ENCODE results near the gene IGSF9B. TPM values are rescaled to one million over a fixed set of nuclear protein-coding genes. Genes with fewer than 3 reads are reported as not detected.

The IGSF9B gene
- total RNA-seq, 1 experiment from 2014 or later: not detected

GRCh38 chr11:133955945-133956421, 785 bp downstream of the IGSF9B start:
- 0 out of 2 replicates have a peak, but pooled peaks cover 3% of the 10 kb centered on the region for H3K9me3 ChIP-seq (replicated peaks)
- no peak for DNase-seq (ENCODE audit: low read depth in 1 of 2, low spot score in 2 of 2)
- no peaks in the 10 kb centered on the region for H3K36me3 ChIP-seq
- H3K27me3 ChIP-seq (replicated peaks): peaks cover 9% of the 10 kb centered on the region
- H3K4me1 ChIP-seq (replicated peaks): no peaks in the 10 kb centered on the region
- H3K27ac ChIP-seq: no peak overlapping the region
- H3K4me3 ChIP-seq: no peak overlapping the region

GRCh38 chr11:133955081-133955891, 1.5 kb downstream of the IGSF9B start:
- Histone ChIP-seq H3K4me3 (no peak overlapping the region), H3K9me3 (replicated peaks) (0 out of 2 replicates have a peak, but pooled peaks cover 3% of the 10 kb centered on the region), H3K4me1 (replicated peaks) (no peaks in the 10 kb centered on the region), H3K27me3 (replicated peaks) (peaks cover 9% of the 10 kb centered on the region), H3K36me3 (no peaks in the 10 kb centered on the region), H3K27ac (no peak overlapping the region)
- no peak for DNase-seq (ENCODE audit: low read depth in 1 of 2, low spot score in 2 of 2)

- H3K36me3 ChIP-seq: no peaks in the 10 kb centered on the region
- no peak for DNase-seq (ENCODE audit: low read depth in 1 of 2, low spot score in 2 of 2)
- H3K27ac ChIP-seq: no peak overlapping the region
- H3K4me1 ChIP-seq (replicated peaks): no peaks in the 10 kb centered on the region
- H3K27me3 ChIP-seq (replicated peaks): peaks cover 9% of the 10 kb centered on the region
- H3K4me3 ChIP-seq: no peak overlapping the region
- H3K9me3 ChIP-seq (replicated peaks): 0 out of 2 replicates have a peak, but pooled peaks cover 3% of the 10 kb centered on the region
Measured at GRCh38 chr11:133953999-133954398, 2.8 kb downstream of the IGSF9B start.

GRCh38 chr11:133953547-133953946, 3.2 kb downstream of the IGSF9B start:
- DNase-seq (ENCODE audit: low read depth in 1 of 2, low spot score in 2 of 2): no peak
- no peak overlapping the region for H3K27ac ChIP-seq
- H3K9me3 ChIP-seq (replicated peaks): 0 out of 2 replicates have a peak, but pooled peaks cover 3% of the 10 kb centered on the region
- H3K27me3 ChIP-seq (replicated peaks): peaks cover 9% of the 10 kb centered on the region
- H3K4me3 ChIP-seq: no peak overlapping the region
- no peaks in the 10 kb centered on the region for H3K4me1 ChIP-seq (replicated peaks)
- H3K36me3 ChIP-seq: no peaks in the 10 kb centered on the region

DNA sequence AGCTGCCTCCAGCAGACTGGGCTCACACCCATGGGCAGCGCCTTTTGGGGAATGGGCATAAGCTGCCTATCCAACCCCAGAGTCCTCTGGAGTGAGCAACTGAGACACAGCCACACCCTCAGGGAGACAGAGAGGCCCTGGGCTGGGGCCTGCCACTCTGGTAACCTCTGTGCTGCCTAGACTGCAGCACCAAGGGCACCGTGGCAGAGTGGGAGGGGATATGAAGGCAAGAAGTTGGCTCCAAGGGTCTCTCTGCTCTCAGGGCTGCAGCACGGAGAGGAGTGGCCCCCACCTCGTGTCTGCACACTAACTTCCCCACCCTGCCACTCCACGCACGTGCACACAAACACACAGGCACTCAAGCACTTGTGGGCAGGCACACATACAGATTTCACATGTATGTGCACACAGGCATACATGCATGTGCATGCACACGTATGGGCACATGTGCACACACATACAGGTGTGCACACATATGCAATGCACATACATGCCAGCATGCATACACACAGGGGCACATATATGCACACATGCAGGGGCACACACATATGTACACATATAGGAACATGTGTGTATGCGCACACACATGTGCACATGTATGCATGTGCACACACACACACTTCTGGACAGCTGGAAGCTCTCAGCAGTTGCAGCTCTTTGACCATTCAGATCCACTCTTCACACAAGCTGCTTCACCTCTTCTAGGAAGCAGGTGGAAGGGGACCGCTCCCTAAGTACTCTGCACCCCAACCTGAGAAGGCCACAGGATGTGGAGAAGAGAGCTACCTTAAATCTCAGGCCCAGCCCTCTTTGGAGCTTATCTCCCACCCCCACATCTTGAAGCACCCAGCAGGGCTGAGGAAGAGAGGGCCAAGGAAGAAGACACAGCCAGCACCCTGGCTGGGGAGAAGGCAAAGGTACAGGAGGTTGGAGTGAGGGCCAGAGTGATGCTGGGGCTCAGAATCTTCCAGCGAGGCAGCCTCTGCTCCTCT, 4.3 kb downstream of the IGSF9B start:
- H3K4me1 ChIP-seq (replicated peaks): no peaks in the 10 kb centered on the region

DNA sequence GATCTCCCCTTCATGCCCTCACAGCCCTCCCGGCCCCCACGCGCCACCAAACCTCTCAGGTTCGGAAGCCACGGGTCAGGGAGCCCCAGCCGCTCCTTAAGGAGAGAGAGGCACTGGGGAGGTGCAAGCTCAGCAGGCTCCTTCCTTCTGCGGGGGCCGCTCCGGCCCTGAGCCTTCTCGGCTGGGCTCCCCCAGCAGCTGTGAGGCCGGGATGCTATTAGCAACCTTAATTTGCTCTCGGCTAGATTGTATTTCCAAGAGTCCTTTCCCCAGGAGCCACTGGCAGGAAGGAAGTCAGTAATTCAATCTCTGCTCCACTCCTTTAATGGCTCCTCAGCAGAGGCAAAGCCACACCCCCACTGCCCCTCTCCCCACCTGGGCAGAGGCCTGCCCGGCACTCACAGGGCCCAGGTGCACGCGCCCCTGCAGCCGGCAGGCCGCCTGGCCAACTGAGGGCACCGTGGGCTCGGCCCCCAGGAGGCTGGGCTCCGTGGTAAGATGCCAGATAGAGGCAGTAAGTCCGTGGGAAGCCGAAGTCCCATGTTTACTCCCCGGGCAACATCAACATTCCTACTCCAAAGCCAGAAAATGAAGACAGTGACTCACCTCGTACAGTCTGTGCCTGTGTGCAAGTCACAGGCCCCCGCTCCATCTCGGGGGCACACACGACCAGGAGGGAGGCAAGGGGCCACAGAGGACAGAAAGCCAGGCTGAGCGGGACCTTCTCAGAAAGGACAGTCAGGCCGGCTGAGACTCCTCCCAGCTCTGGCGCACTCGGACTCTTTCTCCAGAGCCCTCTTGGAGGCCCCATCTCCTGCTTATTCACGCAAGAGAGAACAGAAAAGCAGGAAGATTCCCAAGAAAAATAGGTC, 5.2 kb downstream of the IGSF9B start:
- Histone ChIP-seq H3K4me3 (no peak overlapping the region), H3K27me3 (replicated peaks) (peaks cover 4% of the 10 kb centered on the region; the same call in 1 of the 2 replicates), H3K4me1 (replicated peaks) (no peaks in the 10 kb centered on the region), H3K36me3 (no peaks in the 10 kb centered on the region), H3K9me3 (replicated peaks) (no peaks in the 10 kb centered on the region), H3K27ac (no peak overlapping the region)
- DNase-seq (ENCODE audit: low read depth in 1 of 2, low spot score in 2 of 2): no peak

More for the DNA sequence above, 4.3 kb downstream of the IGSF9B start:
- H3K27ac ChIP-seq: no peak overlapping the region
- H3K4me3 ChIP-seq: no peak overlapping the region
- H3K36me3 ChIP-seq: no peaks in the 10 kb centered on the region
- 0 out of 2 replicates have a peak, but pooled peaks cover 3% of the 10 kb centered on the region for H3K9me3 ChIP-seq (replicated peaks)
- peaks cover 9% of the 10 kb centered on the region for H3K27me3 ChIP-seq (replicated peaks)
- DNase-seq (ENCODE audit: low read depth in 1 of 2, low spot score in 2 of 2): no peak

DNA sequence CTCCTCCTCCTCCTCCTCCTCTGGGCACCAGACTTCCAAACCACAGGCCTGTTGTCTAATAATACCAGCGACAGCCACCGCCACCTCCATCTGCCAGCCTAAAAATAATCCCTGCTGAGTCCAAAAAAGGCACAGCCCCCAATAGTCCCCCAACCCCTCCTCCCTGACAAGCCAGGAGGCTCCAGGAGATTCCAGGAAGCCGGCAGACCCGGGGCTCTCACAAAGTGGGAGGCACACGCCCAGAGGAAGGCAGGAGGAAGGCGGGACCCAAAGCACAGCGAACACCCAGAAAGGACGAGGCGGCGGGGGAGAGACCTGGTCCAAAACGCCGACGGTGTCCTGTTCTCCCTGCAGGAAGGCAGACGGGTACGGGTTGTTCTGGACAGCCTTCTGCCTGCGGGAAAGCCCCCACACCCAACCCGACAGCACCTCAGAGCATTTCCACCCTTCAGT, 5.9 kb downstream of the IGSF9B start:
- peaks cover 4% of the 10 kb centered on the region; the same call in 1 of the 2 replicates for H3K27me3 ChIP-seq (replicated peaks)
- no peak overlapping the region for H3K27ac ChIP-seq

GRCh38 chr11:133950421-133950820, 6.3 kb downstream of the IGSF9B start:
- Histone ChIP-seq H3K4me3 (no peak overlapping the region), H3K36me3 (no peaks in the 10 kb centered on the region), H3K4me1 (replicated peaks) (no peaks in the 10 kb centered on the region), H3K27ac (no peak overlapping the region), H3K27me3 (replicated peaks) (peaks cover 3% of the 10 kb centered on the region; the same call in 1 of the 2 replicates), H3K9me3 (replicated peaks) (no peaks in the 10 kb centered on the region)
- no peak for DNase-seq (ENCODE audit: low read depth in 1 of 2, low spot score in 2 of 2)

More for the DNA sequence above, 5.9 kb downstream of the IGSF9B start:
- no peaks in the 10 kb centered on the region for H3K36me3 ChIP-seq
- H3K4me1 ChIP-seq (replicated peaks): no peaks in the 10 kb centered on the region
- no peaks in the 10 kb centered on the region for H3K9me3 ChIP-seq (replicated peaks)
- no peak overlapping the region for H3K4me3 ChIP-seq
- no peak for DNase-seq (ENCODE audit: low read depth in 1 of 2, low spot score in 2 of 2)

DNA sequence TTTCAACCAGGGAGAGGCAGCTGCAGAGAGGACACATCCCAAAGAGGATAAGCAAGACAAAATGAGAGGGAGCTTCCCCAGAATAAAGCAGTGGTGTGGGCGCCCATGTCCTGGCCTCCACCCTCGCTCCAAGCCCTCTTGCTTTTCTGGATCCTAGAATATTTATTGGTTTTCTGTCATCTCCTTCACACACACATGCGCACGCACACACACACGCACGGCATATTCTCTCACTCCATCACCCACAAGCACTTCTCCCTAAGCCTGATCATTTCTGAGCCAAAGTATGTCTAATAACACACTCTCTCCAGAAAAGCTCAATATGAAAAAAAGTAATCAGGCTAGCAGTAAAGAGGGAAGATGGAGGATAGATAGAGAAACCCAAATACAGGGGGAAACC, 7.6 kb downstream of the IGSF9B start:
- no peak for DNase-seq (ENCODE audit: low read depth in 1 of 2, low spot score in 2 of 2)
- H3K27ac ChIP-seq: no peak overlapping the region
- H3K9me3 ChIP-seq (replicated peaks): no peaks in the 10 kb centered on the region
- no peaks in the 10 kb centered on the region for H3K4me1 ChIP-seq (replicated peaks)
- no peak overlapping the region for H3K4me3 ChIP-seq
- no peaks in the 10 kb centered on the region for H3K36me3 ChIP-seq
- H3K27me3 ChIP-seq (replicated peaks): no peaks in the 10 kb centered on the region

GRCh38 chr11:133948711-133949110, 8.1 kb downstream of the IGSF9B start:
- Histone ChIP-seq H3K27ac (no peak overlapping the region), H3K27me3 (replicated peaks) (no peaks in the 10 kb centered on the region), H3K4me3 (no peak overlapping the region), H3K4me1 (replicated peaks) (no peaks in the 10 kb centered on the region), H3K36me3 (no peaks in the 10 kb centered on the region), H3K9me3 (replicated peaks) (no peaks in the 10 kb centered on the region)
- DNase-seq (ENCODE audit: low read depth in 1 of 2, low spot score in 2 of 2): no peak

GRCh38 chr11:133947321-133947756, 9.4 kb downstream of the IGSF9B start:
- H3K27ac ChIP-seq: no peak overlapping the region
- no peaks in the 10 kb centered on the region for H3K36me3 ChIP-seq
- no peaks in the 10 kb centered on the region for H3K9me3 ChIP-seq (replicated peaks)
- H3K4me1 ChIP-seq (replicated peaks): no peaks in the 10 kb centered on the region
- no peak for DNase-seq (ENCODE audit: low read depth in 1 of 2, low spot score in 2 of 2)
- no peak overlapping the region for H3K4me3 ChIP-seq
- no peaks in the 10 kb centered on the region for H3K27me3 ChIP-seq (replicated peaks)

GRCh38 chr11:133946541-133947318, 10.0 kb downstream of the IGSF9B start:
- DNase-seq (ENCODE audit: low read depth in 1 of 2, low spot score in 2 of 2): no peak
- Histone ChIP-seq H3K27me3 (replicated peaks) (no peaks in the 10 kb centered on the region), H3K27ac (no peak overlapping the region), H3K4me1 (replicated peaks) (no peaks in the 10 kb centered on the region), H3K9me3 (replicated peaks) (no peaks in the 10 kb centered on the region), H3K36me3 (no peaks in the 10 kb centered on the region), H3K4me3 (no peak overlapping the region)
